Measurements from ENCODE around the gene CDIPT. TPM values are rescaled to one million over a fixed set of nuclear protein-coding genes. Genes with fewer than 3 reads are reported as not detected.
"Not testable (repeated sequence)": the region's sequence is repeated elsewhere in the genome, so short reads cannot be mapped to it uniquely, and the experiment has no call there.

Gene CDIPT
- total RNA-seq, 4 donors from 2014 or later = 83.4 to 122 (median 108) TPM

GRCh38 chr16:29873319-29873718 is 10.3 kb upstream of the CDIPT start:
- no peak overlapping the region for H3K4me3 ChIP-seq (ENCODE audit: low read depth, poor library complexity, severe bottlenecking)
- TF ChIP-seq POLR2A (IDR thresholded peaks at IDR 0.05) (no peak), CTCF (IDR thresholded peaks at IDR 0.05) (no peak)
- intact Hi-C loops (cut with DNase I; ENCODE audit: low total_unique reads) = no loop called here
- 89 to 93% methylated on average over 15 to 26 of the region's 26 CpGs for WGBS, 2 donors
- DNase-seq (ENCODE audit: low spot score in 2 of 2) = no peak

- 93 to 94% methylated on average over 16 of the region's 16 CpGs for WGBS, 2 donors
- no peak for DNase-seq (ENCODE audit: low spot score in 2 of 2)
- TF ChIP-seq POLR2A (IDR thresholded peaks at IDR 0.05) (no peak), CTCF (IDR thresholded peaks at IDR 0.05) (no peak)
These were observed 9.0 kb upstream of the CDIPT start for GRCh38 chr16:29871822-29872546.

GRCh38 chr16:29869067-29869466 is 6.0 kb upstream of the CDIPT start:
- intact Hi-C loops (cut with DNase I; ENCODE audit: low total_unique reads); DNase-seq (ENCODE audit: low spot score in 2 of 2); H3K4me3 ChIP-seq (ENCODE audit: low read depth, poor library complexity, severe bottlenecking): not testable (repeated sequence)
- 84 to 87% methylated on average over 8 of the region's 8 CpGs for WGBS, 2 donors

More at GRCh38 chr16:29871822-29872546, 9.0 kb upstream of the CDIPT start:
- intact Hi-C loops (cut with DNase I; ENCODE audit: low total_unique reads) = no loop called here
- no peak overlapping the region for H3K4me3 ChIP-seq (ENCODE audit: low read depth, poor library complexity, severe bottlenecking)

- WGBS, 2 donors = 56 to 82% methylated on average over 8 of the region's 8 CpGs
- H3K4me3 ChIP-seq (ENCODE audit: low read depth, poor library complexity, severe bottlenecking) = no peak overlapping the region
- intact Hi-C loops (cut with DNase I; ENCODE audit: low total_unique reads) = no loop called here
- TF ChIP-seq CTCF (IDR thresholded peaks at IDR 0.05) (no peak), POLR2A (IDR thresholded peaks at IDR 0.05) (no peak)
- no peak for DNase-seq (ENCODE audit: low spot score in 2 of 2)
These were observed 5.5 kb upstream of the CDIPT start for GRCh38 chr16:29868396-29869009.

GRCh38 chr16:29864205-29864604 is 1.2 kb upstream of the CDIPT start:
- no peak overlapping the region for H3K4me3 ChIP-seq (ENCODE audit: low read depth, poor library complexity, severe bottlenecking)
- 80% methylated on average over 9 of the region's 9 CpGs for WGBS, 2 donors
- no peak for DNase-seq (ENCODE audit: low spot score in 2 of 2)
- intact Hi-C loops (cut with DNase I; ENCODE audit: low total_unique reads) = no loop called here
- TF ChIP-seq CTCF (IDR thresholded peaks at IDR 0.05) (no peak), POLR2A (IDR thresholded peaks at IDR 0.05) (no peak)

- H3K4me3 ChIP-seq (ENCODE audit: low read depth, poor library complexity, severe bottlenecking) = no peak overlapping the region
- TF ChIP-seq POLR2A (IDR thresholded peaks at IDR 0.05) (no peak), CTCF (IDR thresholded peaks at IDR 0.05) (no peak)
- WGBS, 2 donors = 34 to 53% methylated on average over 8 to 16 of the region's 16 CpGs
- DNase-seq (ENCODE audit: low spot score in 2 of 2) = no peak
- intact Hi-C loops (cut with DNase I; ENCODE audit: low total_unique reads) = no loop called here
These were observed 601 bp upstream of the CDIPT start for GRCh38 chr16:29863669-29863984.
